Stimulated activated CD8-positive, alpha-beta memory T cell treated with anti-CD3 and anti-CD28 coated beads, Interleukin-12 subunit alpha, Interleukin-12 subunit beta, amount 100 ng/mL, for 24 hours (primary cell): ENCODE measurements around the gene ZSCAN22.

Source experiments
- DNase-seq: peaks from one replicate; pipeline ENCODE4 v3.0.0-alpha.2; 2020; ENCODE audit errors: extremely low read depth

The ZSCAN22 gene

GRCh38 chr19:58351990-58352755 lies 25.4 kb downstream of the ZSCAN22 start:
- DNase-seq: no peak

DNA sequence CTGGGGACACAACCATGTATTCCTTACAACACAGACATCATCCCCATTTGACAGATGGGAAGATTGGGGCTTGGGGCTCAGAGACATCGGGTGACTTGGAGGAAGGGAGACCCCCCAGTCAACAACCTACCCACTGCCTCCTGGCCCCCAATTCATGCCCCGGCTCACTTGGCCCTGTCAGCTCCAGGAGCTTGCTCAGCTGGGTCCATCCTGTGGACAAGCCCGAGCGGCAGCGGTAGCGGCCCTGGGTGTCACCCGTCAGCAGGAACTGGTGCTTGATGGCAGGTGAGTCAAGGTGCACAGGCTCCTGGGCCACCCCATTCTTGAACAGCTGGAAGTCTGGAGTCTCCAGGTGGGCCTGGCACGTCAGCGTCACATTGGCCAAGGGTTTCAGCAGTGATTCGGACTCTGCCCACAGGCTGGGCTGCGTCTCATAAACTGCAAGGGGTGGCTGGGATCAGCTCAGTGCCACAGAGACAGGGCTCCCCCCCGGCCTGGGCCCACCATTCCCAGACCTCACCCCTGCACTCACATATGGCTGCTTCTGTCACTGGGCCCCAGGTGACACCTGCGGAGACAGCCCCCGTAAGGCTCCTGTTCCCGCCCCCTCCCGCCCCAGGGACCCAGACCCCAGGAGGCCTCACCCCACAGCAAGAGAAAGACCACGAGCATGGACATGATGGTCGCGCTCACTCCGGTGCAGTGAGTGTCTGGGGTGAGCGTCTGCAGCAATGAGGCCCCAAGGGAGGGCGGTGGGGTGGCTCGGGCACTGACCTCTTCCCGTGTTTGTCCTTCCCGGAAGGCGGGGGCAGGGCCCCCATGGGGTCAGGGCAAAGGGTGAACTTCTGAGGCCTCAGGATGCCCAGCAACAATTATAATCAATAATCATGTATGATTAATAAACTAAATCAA lies 26.2 kb downstream of the ZSCAN22 start, which contains the start of gene A1BG:
TSS of gene A1BG (minus strand) at position 733 of the 912 bp plus-strand sequence. CDS start at position 678, 55 bp downstream.
- DNase-seq: no peak

GRCh38 chr19:58353717-58354477 lies 27.1 kb downstream of the ZSCAN22 start:
- no peak for DNase-seq

DNA sequence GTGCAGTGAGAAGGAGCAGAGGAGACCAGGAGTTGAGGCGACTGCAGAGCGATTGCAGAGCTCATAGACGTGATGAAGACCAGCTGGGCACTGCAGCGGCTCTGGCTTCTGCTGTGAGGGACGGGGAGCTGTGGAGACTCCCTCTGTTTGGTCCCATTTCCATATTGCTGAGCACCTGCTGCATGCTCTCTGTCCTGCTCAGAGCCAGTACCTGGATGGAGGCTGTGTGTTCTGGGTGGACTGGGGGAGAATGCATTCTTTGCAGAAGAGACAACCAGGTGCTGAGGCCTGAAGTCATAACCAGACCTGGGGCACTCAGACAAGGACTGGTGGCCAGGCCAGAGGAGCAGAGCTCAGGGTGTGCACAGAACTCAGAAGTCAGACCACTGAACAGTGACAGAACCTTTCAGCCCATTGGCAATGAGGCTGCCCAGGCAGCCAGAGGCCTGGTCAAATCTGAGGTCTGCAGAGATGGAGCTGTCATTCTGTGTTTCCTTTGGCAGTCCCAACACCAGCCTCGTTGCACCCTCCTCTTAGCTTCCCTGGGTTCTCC lies 27.8 kb downstream of the ZSCAN22 start:
- no peak for DNase-seq

DNA sequence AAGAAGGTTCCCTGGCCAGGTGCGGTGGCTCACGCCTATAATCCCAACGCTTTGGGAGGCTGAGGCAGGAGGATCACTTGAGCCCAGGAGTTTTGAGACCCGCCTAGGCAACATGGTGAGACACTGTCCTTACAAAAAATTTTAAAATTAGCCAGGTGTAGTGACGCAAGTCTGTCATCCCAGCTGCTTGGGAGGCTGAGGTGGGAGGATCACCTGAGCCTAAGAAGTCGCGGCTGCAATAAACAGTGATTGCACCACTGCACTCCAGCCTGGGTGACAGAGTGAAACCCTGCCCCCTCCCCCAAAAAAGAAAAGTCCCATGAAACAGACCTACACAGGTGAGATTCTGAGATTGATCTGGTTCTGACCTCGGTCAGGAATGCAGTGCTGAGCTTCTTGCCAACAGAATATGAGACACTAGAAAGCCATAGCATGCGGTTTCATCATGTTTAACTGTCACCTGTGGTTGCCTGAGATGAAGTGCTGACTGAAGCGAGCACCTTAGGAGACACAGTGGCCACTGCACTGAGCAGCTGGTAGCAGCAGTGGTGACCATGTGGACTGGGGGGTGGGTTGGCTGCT lies 28.5 kb downstream of the ZSCAN22 start:
- no peak for DNase-seq

DNA sequence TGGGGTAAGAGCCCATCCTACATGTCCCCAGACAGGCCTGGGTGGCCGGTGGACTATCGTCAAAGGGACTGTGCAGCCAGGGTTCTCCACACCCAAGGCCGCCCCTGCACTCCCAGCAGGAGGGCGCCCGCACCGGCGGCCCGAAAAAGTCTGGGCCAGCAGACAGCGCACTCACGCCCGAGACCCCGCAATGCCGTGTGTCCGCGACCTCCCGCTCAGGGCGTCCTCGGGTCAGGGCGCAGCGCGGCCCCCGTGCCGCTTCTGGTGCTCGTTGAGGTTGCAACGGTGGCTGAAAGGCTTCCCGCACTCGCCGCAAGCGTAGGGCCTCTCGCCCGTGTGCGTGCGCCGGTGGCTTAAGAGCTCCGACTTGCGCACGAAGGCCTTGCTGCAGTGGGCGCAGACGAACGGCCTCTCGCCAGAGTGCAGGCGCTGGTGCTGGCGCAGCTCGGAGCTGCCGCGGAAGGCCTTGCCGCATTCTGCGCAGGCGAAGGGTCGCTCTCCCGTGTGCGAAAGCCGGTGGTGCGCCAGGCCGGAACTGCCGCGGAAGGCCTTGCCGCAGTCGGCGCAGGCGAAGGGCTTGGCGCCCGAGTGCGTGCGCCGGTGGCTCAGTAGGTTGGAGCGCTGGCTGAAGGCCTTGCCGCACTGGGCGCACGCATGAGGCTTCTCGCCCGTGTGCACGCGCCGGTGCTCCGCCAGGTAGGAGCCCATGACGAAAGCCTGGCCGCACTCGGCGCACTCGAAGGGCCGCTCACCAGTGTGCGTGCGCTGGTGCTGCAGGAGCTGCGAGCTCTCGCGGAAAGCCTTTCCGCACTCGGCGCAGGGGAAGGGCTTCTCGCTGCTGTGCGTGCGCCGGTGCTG lies 29.3 kb downstream of the ZSCAN22 start:
- DNase-seq: no peak

DNA sequence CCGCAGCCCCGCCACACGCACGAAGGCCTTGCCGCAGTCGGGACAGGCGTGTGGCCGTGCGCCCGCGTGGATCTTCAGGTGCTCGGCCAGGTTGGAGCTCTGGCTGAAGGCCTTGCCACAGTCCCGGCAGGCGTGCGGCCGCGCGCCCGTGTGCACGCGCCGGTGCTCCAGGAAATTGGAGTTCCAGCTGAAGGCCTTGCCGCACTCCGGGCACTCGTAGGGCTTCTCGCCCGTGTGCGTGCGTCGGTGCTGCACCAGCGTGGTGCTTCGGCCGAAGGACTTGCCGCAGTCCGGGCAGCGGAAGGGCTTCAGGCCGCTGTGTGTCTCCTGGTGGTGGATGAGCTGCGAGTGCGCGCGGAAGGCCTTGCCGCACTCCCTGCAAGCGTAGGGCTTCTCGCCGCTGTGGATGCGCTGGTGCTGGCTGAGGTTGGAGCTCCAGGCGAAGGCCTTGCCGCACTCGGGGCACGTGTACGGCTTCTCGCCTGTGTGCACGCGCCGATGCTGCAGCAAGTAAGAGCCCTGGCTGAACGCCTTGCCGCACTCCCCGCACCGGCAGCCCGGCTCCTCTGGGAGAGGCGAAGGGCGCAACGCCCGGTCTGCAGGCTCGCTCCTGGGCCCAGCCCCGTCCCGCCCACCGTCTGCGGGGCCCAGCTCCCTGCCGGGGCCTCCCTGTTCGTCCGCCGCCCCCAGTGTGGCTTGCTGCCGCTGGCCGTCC lies 30.1 kb downstream of the ZSCAN22 start:
- DNase-seq: no peak

- no peak for DNase-seq
Observed at GRCh38 chr19:58357481-58358145, 30.8 kb downstream of the ZSCAN22 start.

- no peak for DNase-seq
Observed at GRCh38 chr19:58361900-58362271, 35.1 kb downstream of the ZSCAN22 start.

GRCh38 chr19:58362272-58362994 lies 35.6 kb downstream of the ZSCAN22 start, which contains the start of gene ZNF497:
TSS of gene ZNF497 (minus strand) at chr19:58362751. CDS start at chr19:58357635, 5,116 bp downstream.
- peak; percentile 98 for DNase-seq

DNA sequence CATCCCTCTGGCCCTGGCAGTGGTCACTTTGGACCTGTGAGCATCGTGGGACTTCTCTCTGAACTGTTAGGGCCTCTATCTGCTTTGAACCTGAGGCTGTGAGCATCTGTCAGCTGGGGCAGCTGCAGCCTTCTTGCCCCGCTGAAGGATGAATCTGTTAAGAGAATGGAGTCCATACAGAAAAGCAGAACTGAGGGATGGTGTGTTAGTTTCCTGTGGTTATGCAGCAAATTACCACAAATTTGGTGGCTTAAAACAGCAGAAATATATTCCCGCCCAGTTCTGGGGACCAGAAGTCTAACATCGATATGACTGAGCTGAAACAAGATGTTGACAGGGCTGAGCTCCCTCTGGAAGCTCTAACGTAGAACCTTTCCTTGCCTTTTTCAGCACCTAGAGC lies 37.4 kb downstream of the ZSCAN22 start:
- no peak for DNase-seq

- no peak for DNase-seq
Observed at GRCh38 chr19:58366585-58367430, 40.0 kb downstream of the ZSCAN22 start.

- DNase-seq: no peak
Observed at GRCh38 chr19:58367698-58368454, 41.1 kb downstream of the ZSCAN22 start.

DNA sequence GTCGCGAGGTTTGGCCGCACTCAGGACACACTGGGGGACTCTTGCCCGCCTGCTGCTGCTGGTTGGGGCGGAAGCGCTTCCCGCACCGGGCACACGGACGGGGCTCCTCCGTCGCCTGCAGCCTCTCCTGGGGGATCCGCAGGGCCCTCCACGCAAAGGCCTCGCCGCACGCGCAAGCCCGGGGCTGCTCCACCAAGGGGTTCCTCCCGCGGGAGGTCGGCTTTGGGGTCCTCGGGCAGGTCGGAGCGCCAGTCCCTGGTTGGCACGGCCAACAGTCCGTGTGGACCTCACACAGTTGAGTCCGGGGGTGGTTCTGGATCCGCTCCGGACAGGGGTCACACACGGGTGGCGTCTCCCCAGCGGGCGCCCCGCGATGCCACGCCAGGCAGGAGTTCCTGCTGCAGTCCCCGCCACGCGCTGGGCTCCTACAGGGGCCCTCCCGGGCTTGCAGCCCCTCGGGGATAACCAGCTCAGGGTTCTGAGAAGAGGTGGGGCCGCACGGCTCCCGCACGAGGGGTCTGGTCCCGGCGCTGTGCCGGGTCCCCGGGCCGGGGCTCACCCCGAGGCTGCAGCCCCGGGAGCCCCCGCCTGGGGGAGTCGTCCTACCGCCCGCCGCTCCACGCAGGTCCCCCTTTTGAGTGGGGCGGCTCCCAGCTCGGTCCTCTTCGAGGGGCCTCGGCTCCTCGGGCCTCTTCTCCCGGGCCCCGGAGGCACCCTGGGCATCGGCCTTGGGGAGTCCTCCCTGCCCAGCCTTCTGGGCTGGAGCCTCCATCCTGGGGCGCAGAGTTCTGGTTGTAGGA lies 42.0 kb downstream of the ZSCAN22 start:
- no peak for DNase-seq

- DNase-seq: no peak
Observed at GRCh38 chr19:58372311-58373133, 45.7 kb downstream of the ZSCAN22 start.
